ENCODE measurements around the gene CCDC178. TPM values are rescaled to one million over a fixed set of nuclear protein-coding genes. Genes with fewer than 3 reads are reported as not detected.

Gene CCDC178
- total RNA-seq, 1 donor from 2014 or later = 0.53 TPM

DNA sequence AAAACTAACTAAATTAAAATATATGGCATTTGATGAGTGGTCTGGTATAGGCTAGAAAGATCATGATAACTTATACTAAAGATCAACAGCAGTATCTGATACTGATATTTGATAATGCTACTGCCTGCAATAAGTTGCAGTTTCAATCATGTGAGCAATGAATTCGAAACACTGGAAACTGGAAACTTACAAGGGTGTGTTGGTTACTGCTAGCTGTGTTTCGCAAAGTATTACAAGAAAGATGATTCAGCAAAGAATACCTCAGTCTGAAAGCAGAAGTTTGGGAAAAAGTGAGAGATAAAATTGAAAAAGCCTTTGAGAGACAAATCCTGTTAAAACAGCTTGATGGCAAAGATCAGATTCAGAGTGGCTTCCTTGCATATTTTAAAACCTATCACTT is 294.5 kb downstream of the CCDC178 start:
- DNase-seq (ENCODE audit: low read depth) = peak; percentile 7

DNA sequence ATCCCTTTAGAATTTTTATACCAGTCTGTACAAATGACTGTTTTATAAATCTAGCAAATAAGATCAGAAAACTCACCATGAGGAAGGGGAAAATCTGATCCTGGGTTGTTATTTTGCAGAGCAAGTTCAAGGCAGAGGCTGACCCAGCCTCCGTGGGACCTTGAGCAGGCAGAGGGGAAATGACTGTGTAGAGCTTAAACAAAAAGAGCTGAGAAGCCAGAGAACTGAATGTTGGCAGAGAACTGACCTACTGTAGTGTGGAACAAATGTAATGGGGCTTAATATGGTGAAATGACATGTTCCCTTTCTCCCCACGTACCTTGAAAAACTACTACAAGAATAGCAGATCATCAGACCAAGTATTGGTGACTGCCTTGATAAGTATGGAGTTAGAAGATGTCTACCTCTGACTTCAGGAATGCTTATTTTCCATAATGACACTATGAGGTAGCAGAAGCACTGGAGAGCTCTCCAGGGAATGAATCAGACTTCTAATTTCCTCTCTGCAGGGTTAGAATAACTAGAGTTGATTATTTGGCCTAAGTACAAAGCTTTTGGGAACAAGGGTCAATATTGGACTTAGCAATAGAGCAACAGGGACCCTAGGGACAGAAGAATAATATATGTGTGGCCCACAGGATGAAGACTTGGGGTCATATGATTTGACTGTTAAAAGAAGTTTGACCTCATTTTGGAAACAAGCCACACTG is 304.4 kb downstream of the CCDC178 start:
- no peak overlapping the region for H3K4me3 ChIP-seq (ENCODE audit: low read depth, low read length)
- no peaks in the 10 kb centered on the region for H3K36me3 ChIP-seq (ENCODE audit: control insufficient read depth, insufficient read depth, low read length)
- no peaks in the 10 kb centered on the region for H3K27me3 ChIP-seq (ENCODE audit: control insufficient read depth, insufficient read depth, low read length)
- no peak for DNase-seq (ENCODE audit: low read depth)
- no peak for FAIRE-seq
- TF ChIP-seq, protein P1, sequence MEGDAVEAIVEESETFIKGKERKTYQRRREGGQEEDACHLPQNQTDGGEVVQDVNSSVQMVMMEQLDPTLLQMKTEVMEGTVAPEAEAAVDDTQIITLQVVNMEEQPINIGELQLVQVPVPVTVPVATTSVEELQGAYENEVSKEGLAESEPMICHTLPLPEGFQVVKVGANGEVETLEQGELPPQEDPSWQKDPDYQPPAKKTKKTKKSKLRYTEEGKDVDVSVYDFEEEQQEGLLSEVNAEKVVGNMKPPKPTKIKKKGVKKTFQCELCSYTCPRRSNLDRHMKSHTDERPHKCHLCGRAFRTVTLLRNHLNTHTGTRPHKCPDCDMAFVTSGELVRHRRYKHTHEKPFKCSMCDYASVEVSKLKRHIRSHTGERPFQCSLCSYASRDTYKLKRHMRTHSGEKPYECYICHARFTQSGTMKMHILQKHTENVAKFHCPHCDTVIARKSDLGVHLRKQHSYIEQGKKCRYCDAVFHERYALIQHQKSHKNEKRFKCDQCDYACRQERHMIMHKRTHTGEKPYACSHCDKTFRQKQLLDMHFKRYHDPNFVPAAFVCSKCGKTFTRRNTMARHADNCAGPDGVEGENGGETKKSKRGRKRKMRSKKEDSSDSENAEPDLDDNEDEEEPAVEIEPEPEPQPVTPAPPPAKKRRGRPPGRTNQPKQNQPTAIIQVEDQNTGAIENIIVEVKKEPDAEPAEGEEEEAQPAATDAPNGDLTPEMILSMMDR (IDR thresholded peaks at IDR 0.05; ENCODE audit: insufficient read depth, low read length, severe bottlenecking) = no peak

More for the DNA sequence above, 294.5 kb downstream of the CCDC178 start:
- no peaks in the 10 kb centered on the region for H3K36me3 ChIP-seq (ENCODE audit: control insufficient read depth, insufficient read depth, low read length)
- H3K27me3 ChIP-seq (ENCODE audit: control insufficient read depth, insufficient read depth, low read length) = no peaks in the 10 kb centered on the region
- TF ChIP-seq, protein P1 (IDR thresholded peaks at IDR 0.05; ENCODE audit: insufficient read depth, low read length, severe bottlenecking) = no peak
- no peak for FAIRE-seq
- H3K4me3 ChIP-seq (ENCODE audit: low read depth, low read length) = no peak overlapping the region

DNA sequence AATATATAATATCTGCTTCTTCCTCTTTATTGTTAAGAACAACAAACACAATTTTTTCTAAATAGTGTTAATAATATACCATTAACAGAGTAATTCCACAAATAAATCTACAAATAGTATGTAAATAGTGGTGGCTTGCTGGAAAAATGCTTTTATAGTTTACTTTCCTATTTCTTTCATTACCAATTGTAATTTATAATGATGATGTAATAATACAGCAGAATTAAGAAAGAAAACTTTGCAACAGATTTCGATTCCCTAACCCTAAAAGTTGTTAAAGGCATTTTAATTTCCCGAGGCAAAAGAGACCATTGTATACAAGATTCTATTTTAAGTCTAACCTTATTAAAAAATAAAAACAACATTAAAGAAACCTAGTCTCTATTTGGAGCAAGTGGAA is 307.9 kb downstream of the CCDC178 start:
- TF ChIP-seq, protein P1 (IDR thresholded peaks at IDR 0.05; ENCODE audit: insufficient read depth, low read length, severe bottlenecking) = no peak
- FAIRE-seq (no peak), DNase-seq (ENCODE audit: low read depth) (no peak)
- H3K4me3 ChIP-seq (ENCODE audit: low read depth, low read length) = no peak overlapping the region
- no peaks in the 10 kb centered on the region for H3K36me3 ChIP-seq (ENCODE audit: control insufficient read depth, insufficient read depth, low read length)
- H3K27me3 ChIP-seq (ENCODE audit: control insufficient read depth, insufficient read depth, low read length) = no peaks in the 10 kb centered on the region

DNA sequence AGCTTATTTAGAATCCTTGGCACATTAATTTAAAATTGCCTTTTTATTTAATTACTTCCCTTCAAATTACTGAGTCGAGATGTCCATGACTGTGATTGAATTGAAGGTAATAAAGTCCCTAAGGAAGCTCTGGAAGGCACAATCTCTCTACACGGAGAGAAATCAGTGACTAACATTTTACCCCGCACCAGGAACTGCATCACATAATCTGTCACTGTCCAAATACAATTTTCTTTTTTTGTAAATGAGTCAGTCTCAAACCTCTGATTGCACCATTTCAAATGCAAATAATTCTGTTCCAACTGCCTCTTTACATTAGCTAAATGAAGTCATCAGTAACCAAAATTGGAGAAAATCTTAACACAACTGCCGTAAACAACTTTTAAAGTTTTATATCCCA is 311.9 kb downstream of the CCDC178 start:
- no peak for FAIRE-seq

DNA sequence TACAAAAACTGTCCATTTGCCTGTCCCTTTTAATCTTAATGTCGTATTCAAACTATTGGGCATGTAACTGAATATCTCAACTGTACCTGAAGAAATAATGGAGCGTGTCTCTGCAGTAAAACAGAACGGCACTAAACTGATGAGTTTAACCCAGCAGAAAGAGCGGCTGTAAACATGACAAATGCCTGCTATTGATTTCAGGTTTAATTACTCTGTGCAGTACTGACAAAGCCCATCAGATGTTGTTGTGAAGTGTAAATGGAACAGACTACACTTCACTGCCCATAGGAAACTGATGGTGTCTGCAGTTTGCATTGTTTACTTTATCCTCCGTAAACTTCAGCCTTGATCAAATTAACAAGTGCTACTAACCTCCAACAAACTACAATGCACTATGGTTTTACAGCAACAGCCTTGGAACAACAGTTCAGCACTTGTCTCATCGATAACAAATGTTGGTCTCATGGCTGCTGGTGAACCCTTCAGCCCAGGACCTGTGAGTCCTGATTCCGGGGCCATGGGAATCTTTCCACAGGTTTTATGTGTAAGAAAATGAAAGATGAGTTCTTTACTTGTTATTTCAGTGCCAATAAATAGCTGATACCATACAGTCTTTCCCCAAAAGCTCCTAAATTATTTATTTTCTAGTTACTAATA is 316.5 kb downstream of the CCDC178 start:
- no peaks in the 10 kb centered on the region for H3K36me3 ChIP-seq (ENCODE audit: control insufficient read depth, insufficient read depth, low read length)
- TF ChIP-seq, protein P1 (IDR thresholded peaks at IDR 0.05; ENCODE audit: insufficient read depth, low read length, severe bottlenecking) = no peak
- H3K27me3 ChIP-seq (ENCODE audit: control insufficient read depth, insufficient read depth, low read length) = no peaks in the 10 kb centered on the region
- FAIRE-seq = no peak
- DNase-seq (ENCODE audit: low read depth) = no peak
- no peak overlapping the region for H3K4me3 ChIP-seq (ENCODE audit: low read depth, low read length)

More for the DNA sequence above, 311.9 kb downstream of the CCDC178 start:
- H3K4me3 ChIP-seq (ENCODE audit: low read depth, low read length) = no peak overlapping the region
- TF ChIP-seq, protein P1 (IDR thresholded peaks at IDR 0.05; ENCODE audit: insufficient read depth, low read length, severe bottlenecking) = no peak
- DNase-seq (ENCODE audit: low read depth) = peak; percentile 84
- no peaks in the 10 kb centered on the region for H3K36me3 ChIP-seq (ENCODE audit: control insufficient read depth, insufficient read depth, low read length)
- H3K27me3 ChIP-seq (ENCODE audit: control insufficient read depth, insufficient read depth, low read length) = no peaks in the 10 kb centered on the region
